Erythroblast (primary cell): ENCODE results near the gene DCP1A.

Source experiments
- GATA1 ChIP-seq: IDR thresholded peaks from 2 replicates; pipeline ENCODE4 v1.6.1; 2011; ENCODE audit warnings: low read depth, mild to moderate bottlenecking, control low read depth, low read length, moderate library complexity
- POLR2A ChIP-seq: IDR thresholded peaks from 2 replicates; pipeline ENCODE4 v1.6.1; 2011; ENCODE audit warnings: mild to moderate bottlenecking, low read length

GRCh38 chr3:53258600-53259426 lies 88.5 kb downstream of the DCP1A start:
- TF ChIP-seq POLR2A (no peak), GATA1 (no peak)
